Measurements from ENCODE around the gene B4GALT6. TPM values are rescaled to one million over a fixed set of nuclear protein-coding genes. Genes with fewer than 3 reads are reported as not detected.

The B4GALT6 gene
- total and polyA plus RNA-seq, 10 of the 15 experiments (the other 5 are each of a cell fraction or from before 2014, with no cell fraction given) = 11.9 to 47.4 (median 18.0) TPM

DNA sequence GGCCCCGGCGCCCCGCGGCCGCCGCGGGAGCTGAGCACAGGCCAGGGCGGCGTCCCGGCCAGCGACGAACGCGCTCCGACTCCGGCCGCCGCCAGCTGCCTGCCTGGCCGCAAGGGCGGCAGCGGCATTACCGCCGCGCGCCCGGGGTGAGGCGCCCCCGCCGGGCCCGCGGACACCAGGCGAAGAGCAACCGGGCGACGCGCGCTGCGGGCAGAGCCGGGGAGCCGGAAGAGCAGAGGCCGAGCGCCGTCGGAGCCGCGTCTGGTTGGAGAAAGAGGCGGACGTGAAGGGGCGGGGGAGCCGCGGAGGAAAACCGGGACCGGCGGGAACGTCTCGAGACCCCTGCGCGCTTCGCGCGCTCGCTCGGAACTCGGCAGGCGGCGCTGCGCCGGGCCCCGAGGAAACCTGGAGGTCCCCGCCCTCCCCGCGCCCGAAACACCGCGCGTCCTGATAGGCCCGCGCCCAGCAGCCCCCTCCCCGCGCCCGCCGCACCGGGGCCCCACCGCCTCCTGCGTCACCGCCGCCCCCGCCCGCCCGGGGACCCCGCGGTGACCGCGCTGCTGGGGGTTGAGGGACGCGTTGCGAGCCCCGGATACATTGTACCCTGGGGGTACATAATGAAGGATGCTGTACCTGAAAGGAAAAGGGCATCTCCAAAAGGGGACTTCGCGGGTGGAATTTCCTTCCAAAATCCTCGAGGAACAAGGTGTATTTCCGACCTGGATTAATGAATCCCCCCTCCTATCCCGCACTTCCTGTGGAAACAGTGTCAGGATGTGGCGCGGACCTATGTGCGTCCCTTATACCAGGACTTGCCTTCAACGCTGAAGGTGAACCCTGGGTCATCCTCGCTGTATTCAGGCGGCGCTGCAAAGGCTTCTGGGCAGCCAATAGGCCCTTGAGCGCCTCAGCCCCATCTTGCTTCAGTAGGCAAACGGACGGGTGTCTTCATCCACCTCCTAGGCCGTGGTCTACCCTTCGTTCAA, 1.0 kb upstream of the B4GALT6 start (continued):
- TF ChIP-seq, protein P1, sequence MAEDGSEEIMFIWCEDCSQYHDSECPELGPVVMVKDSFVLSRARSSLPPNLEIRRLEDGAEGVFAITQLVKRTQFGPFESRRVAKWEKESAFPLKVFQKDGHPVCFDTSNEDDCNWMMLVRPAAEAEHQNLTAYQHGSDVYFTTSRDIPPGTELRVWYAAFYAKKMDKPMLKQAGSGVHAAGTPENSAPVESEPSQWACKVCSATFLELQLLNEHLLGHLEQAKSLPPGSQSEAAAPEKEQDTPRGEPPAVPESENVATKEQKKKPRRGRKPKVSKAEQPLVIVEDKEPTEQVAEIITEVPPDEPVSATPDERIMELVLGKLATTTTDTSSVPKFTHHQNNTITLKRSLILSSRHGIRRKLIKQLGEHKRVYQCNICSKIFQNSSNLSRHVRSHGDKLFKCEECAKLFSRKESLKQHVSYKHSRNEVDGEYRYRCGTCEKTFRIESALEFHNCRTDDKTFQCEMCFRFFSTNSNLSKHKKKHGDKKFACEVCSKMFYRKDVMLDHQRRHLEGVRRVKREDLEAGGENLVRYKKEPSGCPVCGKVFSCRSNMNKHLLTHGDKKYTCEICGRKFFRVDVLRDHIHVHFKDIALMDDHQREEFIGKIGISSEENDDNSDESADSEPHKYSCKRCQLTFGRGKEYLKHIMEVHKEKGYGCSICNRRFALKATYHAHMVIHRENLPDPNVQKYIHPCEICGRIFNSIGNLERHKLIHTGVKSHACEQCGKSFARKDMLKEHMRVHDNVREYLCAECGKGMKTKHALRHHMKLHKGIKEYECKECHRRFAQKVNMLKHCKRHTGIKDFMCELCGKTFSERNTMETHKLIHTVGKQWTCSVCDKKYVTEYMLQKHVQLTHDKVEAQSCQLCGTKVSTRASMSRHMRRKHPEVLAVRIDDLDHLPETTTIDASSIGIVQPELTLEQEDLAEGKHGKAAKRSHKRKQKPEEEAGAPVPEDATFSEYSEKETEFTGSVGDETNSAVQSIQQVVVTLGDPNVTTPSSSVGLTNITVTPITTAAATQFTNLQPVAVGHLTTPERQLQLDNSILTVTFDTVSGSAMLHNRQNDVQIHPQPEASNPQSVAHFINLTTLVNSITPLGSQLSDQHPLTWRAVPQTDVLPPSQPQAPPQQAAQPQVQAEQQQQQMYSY (CRISPR knock-in tag; IDR thresholded peaks at IDR 0.05) = no peak
- TF ChIP-seq SIN3A (IDR thresholded peaks at IDR 0.05; ENCODE audit: low read depth, low read length) (0 out of 2 replicates have a peak, but pooled peaks have one; percentile 11), NFXL1 (IDR thresholded peaks at IDR 0.05; ENCODE audit: borderline replicate concordance) (no peak), NR2C1 (IDR thresholded peaks at IDR 0.05) (no peak), CBFB (IDR thresholded peaks at IDR 0.05; ENCODE audit: low read depth) (0 out of 2 replicates have a peak, but pooled peaks have one; percentile 15), RELA (IDR thresholded peaks at IDR 0.05; ENCODE audit: borderline replicate concordance, partially characterized antibody) (peak; percentile 40), POU2F2 (IDR thresholded peaks at IDR 0.05; ENCODE audit: borderline replicate concordance, low read depth, low read length) (peak; percentile 8; the same call in 2 of the 3 replicates), RAD21 (IDR thresholded peaks at IDR 0.05; ENCODE audit: insufficient read depth, low read depth, low read length) (0 out of 2 replicates have a peak, but pooled peaks have one; percentile 15), NRF1 (conservative IDR thresholded peaks at IDR 0.05; ENCODE audit: low read depth, low read length) (no peak)
- TF ChIP-seq, protein P2, sequence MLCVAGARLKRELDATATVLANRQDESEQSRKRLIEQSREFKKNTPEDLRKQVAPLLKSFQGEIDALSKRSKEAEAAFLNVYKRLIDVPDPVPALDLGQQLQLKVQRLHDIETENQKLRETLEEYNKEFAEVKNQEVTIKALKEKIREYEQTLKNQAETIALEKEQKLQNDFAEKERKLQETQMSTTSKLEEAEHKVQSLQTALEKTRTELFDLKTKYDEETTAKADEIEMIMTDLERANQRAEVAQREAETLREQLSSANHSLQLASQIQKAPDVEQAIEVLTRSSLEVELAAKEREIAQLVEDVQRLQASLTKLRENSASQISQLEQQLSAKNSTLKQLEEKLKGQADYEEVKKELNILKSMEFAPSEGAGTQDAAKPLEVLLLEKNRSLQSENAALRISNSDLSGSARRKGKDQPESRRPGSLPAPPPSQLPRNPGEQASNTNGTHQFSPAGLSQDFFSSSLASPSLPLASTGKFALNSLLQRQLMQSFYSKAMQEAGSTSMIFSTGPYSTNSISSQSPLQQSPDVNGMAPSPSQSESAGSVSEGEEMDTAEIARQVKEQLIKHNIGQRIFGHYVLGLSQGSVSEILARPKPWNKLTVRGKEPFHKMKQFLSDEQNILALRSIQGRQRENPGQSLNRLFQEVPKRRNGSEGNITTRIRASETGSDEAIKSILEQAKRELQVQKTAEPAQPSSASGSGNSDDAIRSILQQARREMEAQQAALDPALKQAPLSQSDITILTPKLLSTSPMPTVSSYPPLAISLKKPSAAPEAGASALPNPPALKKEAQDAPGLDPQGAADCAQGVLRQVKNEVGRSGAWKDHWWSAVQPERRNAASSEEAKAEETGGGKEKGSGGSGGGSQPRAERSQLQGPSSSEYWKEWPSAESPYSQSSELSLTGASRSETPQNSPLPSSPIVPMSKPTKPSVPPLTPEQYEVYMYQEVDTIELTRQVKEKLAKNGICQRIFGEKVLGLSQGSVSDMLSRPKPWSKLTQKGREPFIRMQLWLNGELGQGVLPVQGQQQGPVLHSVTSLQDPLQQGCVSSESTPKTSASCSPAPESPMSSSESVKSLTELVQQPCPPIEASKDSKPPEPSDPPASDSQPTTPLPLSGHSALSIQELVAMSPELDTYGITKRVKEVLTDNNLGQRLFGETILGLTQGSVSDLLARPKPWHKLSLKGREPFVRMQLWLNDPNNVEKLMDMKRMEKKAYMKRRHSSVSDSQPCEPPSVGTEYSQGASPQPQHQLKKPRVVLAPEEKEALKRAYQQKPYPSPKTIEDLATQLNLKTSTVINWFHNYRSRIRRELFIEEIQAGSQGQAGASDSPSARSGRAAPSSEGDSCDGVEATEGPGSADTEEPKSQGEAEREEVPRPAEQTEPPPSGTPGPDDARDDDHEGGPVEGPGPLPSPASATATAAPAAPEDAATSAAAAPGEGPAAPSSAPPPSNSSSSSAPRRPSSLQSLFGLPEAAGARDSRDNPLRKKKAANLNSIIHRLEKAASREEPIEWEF (IDR thresholded peaks at IDR 0.05; ENCODE audit: insufficient replicate concordance, low read depth, low read length) = no peak
- TF ChIP-seq, protein P3, sequence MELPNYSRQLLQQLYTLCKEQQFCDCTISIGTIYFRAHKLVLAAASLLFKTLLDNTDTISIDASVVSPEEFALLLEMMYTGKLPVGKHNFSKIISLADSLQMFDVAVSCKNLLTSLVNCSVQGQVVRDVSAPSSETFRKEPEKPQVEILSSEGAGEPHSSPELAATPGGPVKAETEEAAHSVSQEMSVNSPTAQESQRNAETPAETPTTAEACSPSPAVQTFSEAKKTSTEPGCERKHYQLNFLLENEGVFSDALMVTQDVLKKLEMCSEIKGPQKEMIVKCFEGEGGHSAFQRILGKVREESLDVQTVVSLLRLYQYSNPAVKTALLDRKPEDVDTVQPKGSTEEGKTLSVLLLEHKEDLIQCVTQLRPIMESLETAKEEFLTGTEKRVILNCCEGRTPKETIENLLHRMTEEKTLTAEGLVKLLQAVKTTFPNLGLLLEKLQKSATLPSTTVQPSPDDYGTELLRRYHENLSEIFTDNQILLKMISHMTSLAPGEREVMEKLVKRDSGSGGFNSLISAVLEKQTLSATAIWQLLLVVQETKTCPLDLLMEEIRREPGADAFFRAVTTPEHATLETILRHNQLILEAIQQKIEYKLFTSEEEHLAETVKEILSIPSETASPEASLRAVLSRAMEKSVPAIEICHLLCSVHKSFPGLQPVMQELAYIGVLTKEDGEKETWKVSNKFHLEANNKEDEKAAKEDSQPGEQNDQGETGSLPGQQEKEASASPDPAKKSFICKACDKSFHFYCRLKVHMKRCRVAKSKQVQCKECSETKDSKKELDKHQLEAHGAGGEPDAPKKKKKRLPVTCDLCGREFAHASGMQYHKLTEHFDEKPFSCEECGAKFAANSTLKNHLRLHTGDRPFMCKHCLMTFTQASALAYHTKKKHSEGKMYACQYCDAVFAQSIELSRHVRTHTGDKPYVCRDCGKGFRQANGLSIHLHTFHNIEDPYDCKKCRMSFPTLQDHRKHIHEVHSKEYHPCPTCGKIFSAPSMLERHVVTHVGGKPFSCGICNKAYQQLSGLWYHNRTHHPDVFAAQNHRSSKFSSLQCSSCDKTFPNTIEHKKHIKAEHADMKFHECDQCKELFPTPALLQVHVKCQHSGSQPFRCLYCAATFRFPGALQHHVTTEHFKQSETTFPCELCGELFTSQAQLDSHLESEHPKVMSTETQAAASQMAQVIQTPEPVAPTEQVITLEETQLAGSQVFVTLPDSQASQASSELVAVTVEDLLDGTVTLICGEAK (IDR thresholded peaks at IDR 0.05; ENCODE audit: borderline replicate concordance) = no peak
